A673 (cell line): ENCODE data around the gene MAST4. TPM values are rescaled to one million over a fixed set of nuclear protein-coding genes. Genes with fewer than 3 reads are reported as not detected.

Experiments
- BruUV-seq: library from RNA; stranded (reverse); fragments of 400-500 nt; replicated peaks from 2 replicates; lab custom pipeline; 2021; lab: Mats Ljungman, UMichigan
- CTCF ChIA-PET: fragments of 300-600 bp; sonication (Branson Sonifier 250); formaldehyde crosslinking; loops from one replicate; lab custom pipeline; 2022; ENCODE audit warnings: antibody characterized with exemption; lab: Charles Lee
- POLR2A ChIA-PET: fragments of 300-600 bp; sonication (Branson Sonifier 250); formaldehyde crosslinking; loops from one replicate; lab custom pipeline; 2022; ENCODE audit warnings: antibody characterized with exemption; ENCODE audit not compliant: low non-redundant PET; lab: Charles Lee
- DNase-seq: peaks from one replicate; pipeline ENCODE4 v3.0.0-alpha.2; 2015; ENCODE audit warnings: low spot score
- H3K27ac ChIP-seq: fragments of 200-600 bp; sonication (generic); 2 replicates; pipeline ENCODE4 v1.5.1; 2016; ENCODE audit warnings: mixed run types, low read depth, mild to moderate bottlenecking, mixed read lengths, antibody characterized with exemption, low read length; ENCODE audit not compliant: poor library complexity, severe bottlenecking
- H3K27me3 ChIP-seq: fragments of 200-600 bp; sonication (generic); replicated peaks from 2 replicates; pipeline ENCODE4 v1.6.1; 2017; ENCODE audit warnings: mixed run types, low read depth, mild to moderate bottlenecking, mixed read lengths, antibody characterized with exemption, low read length; ENCODE audit not compliant: insufficient read depth, poor library complexity
- H3K36me3 ChIP-seq: fragments of 200-600 bp; sonication (generic); 2 replicates; pipeline ENCODE4 v1.6.1; 2016; ENCODE audit warnings: mixed run types, mild to moderate bottlenecking, mixed read lengths, antibody characterized with exemption, low read length; ENCODE audit not compliant: insufficient read depth, poor library complexity, severe bottlenecking
- H3K4me1 ChIP-seq: fragments of 200-600 bp; sonication (generic); 2 replicates; pipeline ENCODE4 v1.6.1; 2017; ENCODE audit warnings: mixed run types, mild to moderate bottlenecking, mixed read lengths, antibody characterized with exemption, low read length; ENCODE audit not compliant: insufficient read depth, poor library complexity, severe bottlenecking
- H3K4me3 ChIP-seq: fragments of 200-600 bp; sonication (generic); 2 replicates; pipeline ENCODE4 v1.5.1; 2016; ENCODE audit warnings: low read depth, mixed run types, mild to moderate bottlenecking, mixed read lengths, low read length; ENCODE audit not compliant: poor library complexity, severe bottlenecking
- H3K9me3 ChIP-seq: fragments of 200-600 bp; sonication (generic); 2 replicates; pipeline ENCODE4 v1.6.1; 2016; ENCODE audit warnings: mixed run types, low read depth, mild to moderate bottlenecking, mixed read lengths, antibody characterized with exemption, low read length; ENCODE audit not compliant: poor library complexity, severe bottlenecking
- EZH2 ChIP-seq: fragments of 200-600 bp; sonication (generic); IDR thresholded peaks from 2 replicates; pipeline ENCODE4 v1.6.1; 2017; ENCODE audit warnings: borderline replicate concordance, low read depth, mild to moderate bottlenecking, mixed read lengths, antibody characterized with exemption, low read length; ENCODE audit not compliant: poor library complexity, severe bottlenecking
- intact Hi-C: fragments of 100-400 bp; cut with micrococcal nuclease; formaldehyde crosslinking; loops from one replicate; pipeline ENCODE4 v1.10.0; 2022; ENCODE audit not compliant: unreplicated experiment
- total RNA-seq: library from RNA; stranded (reverse); gene quantifications from 2 replicates; pipeline ENCODE4 v1.2.3, GENCODE V29; 2021
- TF ChIP-seq, protein P1 (sequence below): fragments of 300-800, 200-600 bp; sonication (generic); conservative IDR thresholded peaks from 2 replicates; pipeline ENCODE4 v1.5.1; 2017; ENCODE audit warnings: low read depth, mild to moderate bottlenecking, antibody characterized with exemption, low read length, moderate library complexity, mixed read lengths

The MAST4 gene
- total RNA-seq, 1 experiment from 2014 or later: 4.5 TPM

DNA sequence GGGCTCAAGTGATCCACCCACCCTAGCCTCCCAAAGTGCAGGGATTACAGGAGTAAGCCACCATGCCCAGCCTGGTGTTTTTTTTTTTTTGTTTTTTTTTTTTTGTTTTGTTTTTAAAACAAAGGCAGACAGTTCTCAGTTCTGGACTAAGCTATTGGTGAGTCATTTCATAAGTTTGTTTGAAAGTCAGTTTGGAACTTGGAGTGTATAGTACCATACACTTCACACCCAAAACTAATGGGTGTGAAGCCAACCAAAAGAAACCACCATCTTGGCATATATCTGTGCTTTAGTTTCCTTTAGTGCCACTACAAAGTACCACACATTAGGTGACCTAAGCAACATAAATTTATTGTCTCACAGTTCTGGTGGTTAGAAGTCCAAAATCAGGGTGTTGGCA lies 13.4 kb downstream of the MAST4 start:
- POLR2A ChIA-PET: no interaction called here
- Histone ChIP-seq H3K27ac (no peak overlapping the region), H3K36me3 (no peaks in the 10 kb centered on the region), H3K9me3 (no peaks in the 10 kb centered on the region), H3K27me3 (peaks cover 18% of the 10 kb centered on the region), H3K4me1 (no peaks in the 10 kb centered on the region), H3K4me3 (no peak overlapping the region)
- CTCF ChIA-PET: no interaction called here
- no TSS peak for BruUV-seq
- intact Hi-C loops: no loop called here
- DNase-seq: no peak
- TF ChIP-seq, protein P1, sequence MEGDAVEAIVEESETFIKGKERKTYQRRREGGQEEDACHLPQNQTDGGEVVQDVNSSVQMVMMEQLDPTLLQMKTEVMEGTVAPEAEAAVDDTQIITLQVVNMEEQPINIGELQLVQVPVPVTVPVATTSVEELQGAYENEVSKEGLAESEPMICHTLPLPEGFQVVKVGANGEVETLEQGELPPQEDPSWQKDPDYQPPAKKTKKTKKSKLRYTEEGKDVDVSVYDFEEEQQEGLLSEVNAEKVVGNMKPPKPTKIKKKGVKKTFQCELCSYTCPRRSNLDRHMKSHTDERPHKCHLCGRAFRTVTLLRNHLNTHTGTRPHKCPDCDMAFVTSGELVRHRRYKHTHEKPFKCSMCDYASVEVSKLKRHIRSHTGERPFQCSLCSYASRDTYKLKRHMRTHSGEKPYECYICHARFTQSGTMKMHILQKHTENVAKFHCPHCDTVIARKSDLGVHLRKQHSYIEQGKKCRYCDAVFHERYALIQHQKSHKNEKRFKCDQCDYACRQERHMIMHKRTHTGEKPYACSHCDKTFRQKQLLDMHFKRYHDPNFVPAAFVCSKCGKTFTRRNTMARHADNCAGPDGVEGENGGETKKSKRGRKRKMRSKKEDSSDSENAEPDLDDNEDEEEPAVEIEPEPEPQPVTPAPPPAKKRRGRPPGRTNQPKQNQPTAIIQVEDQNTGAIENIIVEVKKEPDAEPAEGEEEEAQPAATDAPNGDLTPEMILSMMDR: no peak
- no peak for TF ChIP-seq EZH2

DNA sequence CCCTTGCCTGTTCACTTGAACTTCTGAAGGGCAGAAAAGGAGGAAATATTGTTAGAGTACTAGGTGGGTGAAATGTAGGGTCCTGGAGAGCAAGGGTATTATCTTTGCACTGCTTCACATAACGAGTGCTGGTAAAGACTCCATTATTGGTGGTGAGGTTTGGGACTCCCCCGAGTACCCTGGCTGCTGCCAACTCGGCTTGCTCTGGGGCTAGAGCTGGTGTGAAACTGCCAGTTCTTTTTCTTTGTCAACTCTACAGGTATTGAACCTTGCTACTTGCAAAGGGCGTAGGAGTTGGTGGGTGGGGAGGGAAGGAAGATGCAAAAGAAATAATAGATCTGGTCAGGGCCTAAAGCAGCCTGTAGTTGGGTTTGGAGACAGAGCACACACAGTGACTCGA lies 16.0 kb downstream of the MAST4 start:
- DNase-seq: no peak
- CTCF ChIA-PET: no interaction called here
- Histone ChIP-seq H3K4me3 (no peak overlapping the region), H3K36me3 (no peaks in the 10 kb centered on the region), H3K9me3 (no peaks in the 10 kb centered on the region), H3K4me1 (no peaks in the 10 kb centered on the region), H3K27me3 (no peaks in the 10 kb centered on the region), H3K27ac (no peak overlapping the region)
- TF ChIP-seq EZH2: no peak
- TF ChIP-seq, protein P1: no peak
- POLR2A ChIA-PET: no interaction called here
- intact Hi-C loops: no loop called here
- BruUV-seq: no TSS peak

DNA sequence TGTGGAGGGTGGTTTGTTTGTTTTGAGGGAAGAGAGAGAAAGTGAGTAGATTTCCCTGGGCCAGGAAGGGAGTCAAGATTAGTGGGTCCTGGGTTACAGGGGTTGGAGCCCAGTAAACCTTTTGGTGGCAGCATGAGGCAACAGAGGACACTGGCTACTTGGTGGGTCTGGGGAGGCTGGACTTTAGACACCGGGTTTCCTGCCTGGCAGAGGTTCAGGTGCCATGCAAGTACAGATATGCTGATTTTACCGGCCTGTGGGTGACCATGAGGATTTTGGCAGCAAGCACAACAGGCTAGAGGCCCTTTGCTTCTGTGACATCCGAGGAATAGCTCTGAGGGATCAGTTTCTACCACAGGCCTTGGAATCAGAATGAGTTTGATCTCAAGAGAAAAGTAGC lies 18.9 kb downstream of the MAST4 start:
- H3K9me3 ChIP-seq: no peaks in the 10 kb centered on the region
- no peaks in the 10 kb centered on the region for H3K36me3 ChIP-seq
- DNase-seq: no peak
- H3K27ac ChIP-seq: no peak overlapping the region
- BruUV-seq: no TSS peak
- TF ChIP-seq EZH2: no peak
- TF ChIP-seq, protein P1: no peak
- ChIA-PET POLR2A (no interaction called here), CTCF (no interaction called here)
- H3K4me1 ChIP-seq: no peaks in the 10 kb centered on the region
- intact Hi-C loops: no loop called here
- H3K27me3 ChIP-seq: no peaks in the 10 kb centered on the region
- no peak overlapping the region for H3K4me3 ChIP-seq
